Muscle of leg (tissue), 11 donors: ENCODE results near the gene SPINT3. TPM values are rescaled to one million over a fixed set of nuclear protein-coding genes. Genes with fewer than 3 reads are reported as not detected.

Experiments
- DNase-seq: peaks from one replicate; pipeline ENCODE4 v3.0.0; 2013
- H3K27ac ChIP-seq: one replicate; pipeline ENCODE4 v1.5.1; 2013; ENCODE audit warnings: mild to moderate bottlenecking, low read length, control low read depth
- H3K27me3 ChIP-seq: one replicate; pipeline ENCODE4 v1.6.1; 2013; ENCODE audit warnings: low read length; ENCODE audit not compliant: control insufficient read depth, insufficient read depth
- H3K36me3 ChIP-seq: one replicate; pipeline ENCODE4 v1.6.1; 2013; ENCODE audit warnings: low read length; ENCODE audit not compliant: control insufficient read depth, insufficient read depth
- H3K4me1 ChIP-seq: one replicate; pipeline ENCODE4 v1.6.1; 2013; ENCODE audit warnings: low read length; ENCODE audit not compliant: control insufficient read depth, insufficient read depth
- H3K4me3 ChIP-seq: one replicate; pipeline ENCODE4 v1.5.1; 2013; ENCODE audit warnings: low read length, control low read depth
- H3K9me3 ChIP-seq: replicated peaks from 2 replicates; pipeline ENCODE4 v1.6.1; 2013; ENCODE audit warnings: low read depth, low read length; ENCODE audit not compliant: control insufficient read depth
- WGBS: methylation state at CpG from one replicate; pipeline ENCODE4 v1.1.5; 2013; ENCODE audit warnings: missing lambda C conversion rate; ENCODE audit not compliant: insufficient coverage; 5-methylcytosine and 5-hydroxymethylcytosine counted together
- polyA plus RNA-seq, 8 donors: library from polyadenylated mRNA; unstranded; fragments of 120-200 nt; gene quantifications; one replicate each; pipeline versions ENCODE4 v1.2.1 to v1.2.3, GENCODE V29; 2013; ENCODE audit warnings: inconsistent platforms in 1 of 8, low replicate concordance in 1 of 8; ENCODE audit not compliant: insufficient read length in 8 of 8, insufficient read depth in 1 of 8
- total RNA-seq: library from RNA; stranded (reverse); fragments of 120-200 nt; gene quantifications from one replicate; pipeline ENCODE4 v1.2.4, GENCODE V29; 2013

SPINT3 gene
- total and polyA plus RNA-seq, 9 donors, result not detected

GRCh38 chr20:45502561-45502960, 12.9 kb downstream of the SPINT3 start:
- no peaks in the 10 kb centered on the region for H3K36me3 ChIP-seq
- no CpG with 5 or more reads among the region's 1 CpG for WGBS
- H3K27ac ChIP-seq, result no peak overlapping the region
- H3K27me3 ChIP-seq, result peaks cover 7% of the 10 kb centered on the region
- H3K4me3 ChIP-seq, result no peak overlapping the region
- no peak for DNase-seq
- no peaks in the 10 kb centered on the region for H3K9me3 ChIP-seq
- no peaks in the 10 kb centered on the region for H3K4me1 ChIP-seq

DNA sequence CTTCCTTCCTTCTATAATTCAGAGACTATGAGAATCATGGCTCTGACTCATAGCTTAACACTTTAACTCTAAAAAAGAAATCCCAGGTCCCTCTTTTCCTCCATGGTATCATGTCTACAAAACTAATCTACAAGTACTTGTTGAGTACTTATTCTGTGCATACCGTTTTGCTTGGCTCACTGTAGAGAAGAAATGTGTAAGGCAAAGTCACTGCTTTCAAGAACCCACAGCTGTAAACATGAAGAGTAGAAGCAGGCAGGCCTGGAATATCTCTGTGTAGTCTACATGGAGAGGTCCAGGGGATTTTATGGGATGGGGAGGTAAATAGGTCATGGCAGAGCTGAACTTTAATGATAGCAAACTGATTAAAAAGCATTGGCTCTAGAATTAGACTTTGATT, 13.8 kb downstream of the SPINT3 start:
- H3K4me1 ChIP-seq, result no peaks in the 10 kb centered on the region
- no peak for DNase-seq
- H3K27me3 ChIP-seq, result peaks cover 7% of the 10 kb centered on the region
- no CpG with 5 or more reads among the region's 1 CpG for WGBS
- no peaks in the 10 kb centered on the region for H3K36me3 ChIP-seq
- H3K9me3 ChIP-seq, result no peaks in the 10 kb centered on the region
- H3K4me3 ChIP-seq, result no peak overlapping the region
- no peak overlapping the region for H3K27ac ChIP-seq

GRCh38 chr20:45500022-45500421, 15.4 kb downstream of the SPINT3 start:
- Histone ChIP-seq H3K4me3 (no peak overlapping the region), H3K27me3 (peaks cover 11% of the 10 kb centered on the region), H3K9me3 (no peaks in the 10 kb centered on the region), H3K4me1 (no peaks in the 10 kb centered on the region), H3K36me3 (no peaks in the 10 kb centered on the region), H3K27ac (no peak overlapping the region)
- no peak for DNase-seq
- 52% methylated on average over 3 of the region's 6 CpGs for WGBS

DNA sequence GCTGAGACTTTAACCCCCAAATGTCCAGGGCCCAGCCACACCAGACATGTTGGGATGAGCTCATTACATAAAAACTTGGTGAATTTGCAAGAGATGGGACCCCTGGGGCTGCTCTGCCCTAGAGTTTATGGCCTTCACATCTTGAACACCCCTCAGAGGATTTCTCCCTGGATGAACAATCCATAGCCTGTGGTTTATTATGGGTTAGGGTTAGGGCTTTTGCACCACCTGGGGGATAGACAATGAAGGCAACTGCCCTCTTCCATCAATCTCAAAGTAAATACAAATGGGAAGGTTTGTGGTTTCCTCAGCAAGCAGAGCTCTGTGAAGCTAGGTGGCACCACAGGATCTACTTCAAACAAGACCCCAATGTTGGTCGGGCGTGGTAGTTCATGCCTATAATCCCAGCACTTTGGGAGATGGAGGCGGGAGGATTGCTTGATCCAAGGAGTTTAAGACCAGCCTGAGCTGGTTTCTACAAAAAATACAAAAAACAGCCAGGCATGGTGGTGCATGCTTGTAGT, 17.4 kb downstream of the SPINT3 start:
- Histone ChIP-seq H3K4me3 (no peak overlapping the region), H3K4me1 (no peaks in the 10 kb centered on the region), H3K27me3 (peaks cover 8% of the 10 kb centered on the region), H3K27ac (no peak overlapping the region), H3K9me3 (no peaks in the 10 kb centered on the region), H3K36me3 (no peaks in the 10 kb centered on the region)
- no CpG with 5 or more reads among the region's 3 CpGs for WGBS
- DNase-seq, result no peak

DNA sequence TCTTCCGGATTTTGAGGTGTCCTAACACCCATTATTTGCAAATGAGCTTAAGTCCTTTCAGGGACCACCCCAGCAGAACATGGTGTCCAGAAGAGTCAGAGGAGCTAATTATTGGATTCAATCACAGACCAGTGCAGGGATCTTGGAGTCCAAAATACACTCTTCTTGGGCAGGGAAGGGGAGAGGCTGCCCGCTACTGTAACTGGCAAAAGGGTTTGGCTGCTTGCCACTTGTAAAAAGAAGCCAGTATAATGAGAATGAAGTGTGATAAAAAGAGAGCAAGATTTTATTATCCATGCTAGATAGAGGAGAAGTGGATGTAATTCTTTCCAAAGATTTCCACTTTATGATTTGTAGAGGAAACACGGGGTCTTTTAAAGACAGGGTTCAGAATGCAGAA, 19.3 kb downstream of the SPINT3 start:
- H3K4me3 ChIP-seq, result no peak overlapping the region
- H3K27me3 ChIP-seq, result peaks cover 8% of the 10 kb centered on the region
- WGBS, result 68% methylated on average over 2 of the region's 3 CpGs
- no peaks in the 10 kb centered on the region for H3K9me3 ChIP-seq
- no peaks in the 10 kb centered on the region for H3K36me3 ChIP-seq
- DNase-seq, result no peak
- H3K27ac ChIP-seq, result no peak overlapping the region
- H3K4me1 ChIP-seq, result no peaks in the 10 kb centered on the region

DNA sequence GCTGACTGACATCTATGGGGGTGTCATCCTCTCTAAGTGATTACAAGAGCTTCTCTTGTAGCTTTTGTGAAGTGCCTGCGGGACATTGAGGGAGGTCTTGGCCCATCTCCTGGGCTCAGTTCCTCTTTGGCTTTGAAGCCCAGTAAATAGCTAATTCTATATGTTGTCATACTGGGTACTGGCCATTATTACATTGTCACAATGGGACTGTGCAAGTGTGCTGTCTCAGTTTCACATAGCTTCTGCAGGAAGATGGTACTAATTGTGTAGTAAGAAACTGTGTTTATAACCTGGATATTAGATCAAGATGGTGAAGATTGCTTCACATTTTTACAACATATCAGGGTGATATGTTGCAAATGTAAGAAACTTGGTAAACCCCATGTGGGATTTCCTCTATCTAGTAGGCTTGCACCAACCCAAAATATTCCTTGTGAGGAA, 19.9 kb downstream of the SPINT3 start:
- H3K27ac ChIP-seq, result no peak overlapping the region
- no peaks in the 10 kb centered on the region for H3K9me3 ChIP-seq
- H3K4me1 ChIP-seq, result no peaks in the 10 kb centered on the region
- WGBS, result 60% methylated on average over 1 of the region's 1 CpG
- no peaks in the 10 kb centered on the region for H3K36me3 ChIP-seq
- H3K4me3 ChIP-seq, result no peak overlapping the region
- no peak for DNase-seq
- H3K27me3 ChIP-seq, result peaks cover 6% of the 10 kb centered on the region

DNA sequence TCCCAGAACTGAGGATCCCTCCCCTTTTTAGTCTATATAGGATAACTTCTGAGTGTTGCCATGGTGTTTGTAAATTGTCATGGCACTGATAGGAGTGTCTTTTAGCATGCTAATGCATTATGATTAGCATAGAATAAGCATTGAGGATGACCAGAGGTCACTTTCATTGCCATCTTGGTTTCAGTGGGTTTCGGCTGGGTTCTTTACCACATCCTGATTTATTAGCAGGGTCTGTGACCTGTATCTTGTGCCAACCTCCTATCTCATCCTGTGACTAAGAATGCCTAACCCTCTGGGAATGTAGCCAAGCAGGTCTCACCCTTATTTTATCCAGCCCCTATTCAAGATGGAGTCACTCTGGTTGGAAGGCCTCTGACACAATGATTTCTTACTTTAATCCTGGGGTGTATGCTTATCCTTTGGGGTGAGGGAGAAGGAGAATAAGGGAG, 26.3 kb downstream of the SPINT3 start:
- no peak for DNase-seq
- Histone ChIP-seq H3K27me3 (peaks cover 18% of the 10 kb centered on the region), H3K27ac (no peak overlapping the region), H3K9me3 (no peaks in the 10 kb centered on the region), H3K4me1 (no peaks in the 10 kb centered on the region), H3K4me3 (no peak overlapping the region), H3K36me3 (no peaks in the 10 kb centered on the region)
- WGBS, result no CpG with 5 or more reads among the region's 1 CpG

DNA sequence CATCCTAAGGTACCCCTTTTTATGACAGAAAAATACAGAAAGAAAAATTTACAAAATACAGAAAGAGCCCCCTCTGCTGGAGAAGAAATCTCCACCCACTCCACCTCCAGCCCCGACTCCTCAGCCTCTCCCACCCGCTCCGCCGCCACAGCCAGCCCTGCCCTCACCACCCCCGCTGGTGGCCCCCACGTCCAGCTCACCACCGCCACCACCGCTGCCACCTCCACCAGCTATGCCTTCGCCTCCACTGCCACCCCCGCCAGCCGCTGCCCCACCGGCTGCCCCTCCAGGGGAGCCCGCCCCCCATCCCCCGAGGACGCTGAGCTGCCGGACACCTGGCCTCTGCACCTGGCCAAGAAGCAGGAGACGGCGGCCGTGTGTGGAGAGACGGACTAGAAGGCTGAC, 28.2 kb downstream of the SPINT3 start:
- H3K4me3 ChIP-seq, result no peak overlapping the region
- peaks cover 18% of the 10 kb centered on the region for H3K27me3 ChIP-seq
- 2% methylated on average over 9 of the region's 20 CpGs for WGBS
- no peaks in the 10 kb centered on the region for H3K9me3 ChIP-seq
- H3K27ac ChIP-seq, result no peak overlapping the region
- no peaks in the 10 kb centered on the region for H3K4me1 ChIP-seq
- DNase-seq, result no peak
- H3K36me3 ChIP-seq, result no peaks in the 10 kb centered on the region

- Histone ChIP-seq H3K27me3 (peaks cover 18% of the 10 kb centered on the region), H3K36me3 (no peaks in the 10 kb centered on the region), H3K9me3 (no peaks in the 10 kb centered on the region), H3K4me1 (no peaks in the 10 kb centered on the region), H3K27ac (no peak overlapping the region), H3K4me3 (no peak overlapping the region)
- DNase-seq, result no peak
- 40% methylated on average over 1 of the region's 4 CpGs for WGBS
These were observed 30.0 kb downstream of the SPINT3 start for GRCh38 chr20:45485388-45485787.

DNA sequence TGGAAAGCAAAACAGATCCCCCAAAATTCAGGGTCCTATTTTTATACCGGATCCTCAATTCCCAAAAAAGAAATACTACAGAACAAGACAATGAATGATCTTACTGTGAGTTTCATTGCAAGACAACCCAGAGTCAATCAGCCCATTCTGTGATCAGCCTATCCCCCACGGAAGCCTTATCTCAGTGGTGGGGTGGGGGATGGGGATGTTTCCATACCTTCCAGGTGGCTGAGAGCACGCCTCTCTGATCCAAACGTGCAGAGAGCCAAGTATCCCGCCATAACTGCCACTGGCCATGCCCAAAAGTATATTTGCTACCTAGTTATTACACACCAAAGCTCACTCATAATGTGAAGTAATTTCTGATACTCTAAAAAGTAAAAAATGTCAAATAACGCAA, 30.7 kb downstream of the SPINT3 start:
- 29% methylated on average over 1 of the region's 6 CpGs for WGBS
- Histone ChIP-seq H3K36me3 (no peaks in the 10 kb centered on the region), H3K9me3 (no peaks in the 10 kb centered on the region), H3K27me3 (peaks cover 15% of the 10 kb centered on the region), H3K27ac (no peak overlapping the region), H3K4me3 (no peak overlapping the region), H3K4me1 (no peaks in the 10 kb centered on the region)
- no peak for DNase-seq

- peaks cover 3% of the 10 kb centered on the region for H3K27me3 ChIP-seq
- H3K27ac ChIP-seq, result no peak overlapping the region
- H3K4me3 ChIP-seq, result no peak overlapping the region
- H3K4me1 ChIP-seq, result no peaks in the 10 kb centered on the region
- H3K9me3 ChIP-seq, result no peaks in the 10 kb centered on the region
- no peaks in the 10 kb centered on the region for H3K36me3 ChIP-seq
- 78% methylated on average over 6 of the region's 7 CpGs for WGBS
- no peak for DNase-seq
These were observed 35.6 kb downstream of the SPINT3 start for GRCh38 chr20:45479822-45480221.
